NCI-H1092 (cell line): Measurements from ENCODE around the gene ANKRD2.

ENCODE experiments used
- DNase-seq: peaks from one replicate; lab custom pipeline; 2025; lab: John Stamatoyannopoulos, UW

ANKRD2 gene

DNA sequence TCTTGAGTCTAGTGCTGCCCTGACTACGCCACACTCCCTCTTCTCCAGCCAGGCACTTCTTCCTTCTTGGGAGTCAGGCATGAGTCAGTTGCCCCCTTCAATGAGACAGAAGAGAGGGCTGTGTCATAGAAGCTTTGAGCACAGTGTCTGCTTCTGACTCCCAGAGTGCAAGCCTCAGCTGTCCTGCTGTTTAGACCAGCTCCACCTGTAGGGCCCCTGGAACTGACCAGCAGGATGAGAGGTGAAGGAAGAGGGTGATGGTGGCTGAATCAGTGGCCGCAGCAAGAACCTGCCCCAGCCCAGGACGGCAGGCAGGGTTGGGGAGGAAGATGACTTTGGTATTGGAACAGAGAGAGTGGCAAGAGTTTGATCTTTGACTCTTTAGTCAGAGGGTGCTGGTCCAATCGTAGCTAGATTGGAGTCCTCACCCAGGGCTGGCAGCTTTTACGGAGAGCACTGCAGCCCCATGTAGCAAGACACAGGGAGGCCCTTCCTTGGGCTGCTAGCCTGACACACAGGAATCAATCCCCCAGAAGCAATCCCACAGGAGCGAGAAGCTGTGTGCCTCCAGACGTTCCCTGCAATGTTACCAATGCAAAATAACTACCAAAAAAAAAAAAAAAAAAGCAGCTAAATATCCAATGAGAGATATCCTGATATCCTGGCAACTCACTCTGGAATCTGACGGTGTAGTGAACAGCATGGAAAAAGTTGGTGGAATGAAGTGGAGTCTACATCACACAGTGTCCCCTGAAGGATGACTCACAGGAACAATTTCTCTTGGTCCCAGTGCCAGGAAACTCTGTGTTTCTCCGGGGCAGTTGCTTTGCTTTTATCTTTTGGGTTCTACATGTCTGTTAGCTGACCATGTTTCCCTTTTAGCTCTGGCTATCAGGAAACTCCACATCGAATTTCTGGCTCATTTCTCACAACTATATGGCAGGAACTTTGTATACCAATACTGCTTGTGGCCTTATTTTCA lies 23.8 kb downstream of the ANKRD2 start:
- no peak for DNase-seq

GRCh38 chr10:97597778-97598177 lies 25.2 kb downstream of the ANKRD2 start:
- DNase-seq, result no peak

DNA sequence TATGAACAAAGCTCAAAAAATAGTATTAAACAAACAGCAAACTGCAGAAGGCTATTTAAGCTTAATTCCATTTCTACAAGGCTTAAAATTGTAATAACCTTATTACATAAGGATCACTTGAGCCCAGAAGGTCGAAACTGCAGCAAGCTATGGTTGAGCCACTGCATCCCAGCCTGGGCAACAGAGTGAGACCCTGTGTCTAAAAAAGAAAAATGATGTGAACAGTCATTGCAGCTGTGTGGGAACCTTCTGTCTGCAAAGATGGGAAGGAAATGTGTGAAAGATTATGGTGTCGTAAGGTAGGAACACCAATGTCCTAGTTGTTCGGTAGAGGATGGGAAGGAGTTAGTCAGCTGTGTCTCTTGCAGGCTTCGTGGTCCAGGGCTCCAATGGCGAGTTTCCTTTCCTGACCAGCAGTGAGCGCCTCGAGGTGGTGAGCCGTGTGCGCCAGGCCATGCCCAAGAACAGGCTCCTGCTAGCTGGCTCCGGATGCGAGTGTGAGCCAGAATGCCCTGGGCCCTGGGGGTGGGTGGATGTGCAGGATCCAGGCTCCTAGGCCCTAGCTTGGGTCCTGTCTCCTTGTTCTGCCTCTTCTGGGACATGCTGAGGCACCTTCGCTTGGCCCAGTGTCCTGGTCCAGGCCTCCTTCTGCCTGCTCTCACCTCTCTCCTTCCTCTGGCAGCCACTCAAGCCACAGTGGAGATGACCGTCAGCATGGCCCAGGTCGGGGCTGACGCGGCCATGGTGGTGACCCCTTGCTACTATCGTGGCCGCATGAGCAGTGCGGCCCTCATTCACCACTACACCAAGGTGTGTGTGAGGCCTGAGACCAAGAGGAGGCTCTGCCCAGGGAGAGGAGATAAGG lies 26.1 kb downstream of the ANKRD2 start:
- no peak for DNase-seq

DNA sequence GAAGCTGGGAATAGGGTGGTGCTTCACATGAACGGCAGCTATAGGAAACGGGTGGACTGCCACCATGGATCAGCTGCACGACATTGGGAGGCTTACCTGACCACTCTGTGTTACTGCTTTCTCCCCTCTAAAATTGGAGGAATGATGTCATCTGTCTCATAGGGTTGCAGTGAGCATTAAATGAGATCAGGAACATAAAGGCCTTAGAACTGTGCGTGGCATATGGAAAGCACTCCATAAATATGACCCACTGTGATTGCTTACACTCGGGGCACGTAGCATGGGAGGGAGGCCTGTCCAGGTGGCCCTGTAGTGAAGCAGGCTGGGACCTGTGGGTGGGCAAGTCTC lies 26.7 kb downstream of the ANKRD2 start:
- DNase-seq, result no peak

DNA sequence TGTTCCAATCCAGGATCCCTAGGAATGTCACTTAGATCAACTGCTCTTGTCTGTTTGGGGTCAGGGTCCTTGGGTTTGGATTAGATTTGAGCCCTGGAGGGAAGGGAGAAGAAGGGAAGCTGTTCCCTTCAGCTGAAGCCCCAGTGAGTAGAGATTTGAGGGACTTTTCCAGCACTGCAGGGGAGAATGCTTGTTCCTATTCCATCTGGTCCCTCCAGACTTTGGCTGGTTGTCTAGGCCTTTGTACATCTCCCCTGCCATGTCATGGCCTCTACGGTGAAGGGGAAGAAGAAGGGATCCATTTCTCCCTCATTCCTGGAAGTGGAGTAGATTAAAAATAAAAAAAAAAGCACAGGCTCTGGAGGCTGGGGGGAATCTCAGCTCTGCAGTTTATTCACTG lies 28.0 kb downstream of the ANKRD2 start:
- DNase-seq, result no peak

- no peak for DNase-seq
These were observed 29.0 kb downstream of the ANKRD2 start for GRCh38 chr10:97601268-97602215.

- no peak for DNase-seq
These were observed 34.6 kb downstream of the ANKRD2 start for GRCh38 chr10:97607095-97607636.

DNA sequence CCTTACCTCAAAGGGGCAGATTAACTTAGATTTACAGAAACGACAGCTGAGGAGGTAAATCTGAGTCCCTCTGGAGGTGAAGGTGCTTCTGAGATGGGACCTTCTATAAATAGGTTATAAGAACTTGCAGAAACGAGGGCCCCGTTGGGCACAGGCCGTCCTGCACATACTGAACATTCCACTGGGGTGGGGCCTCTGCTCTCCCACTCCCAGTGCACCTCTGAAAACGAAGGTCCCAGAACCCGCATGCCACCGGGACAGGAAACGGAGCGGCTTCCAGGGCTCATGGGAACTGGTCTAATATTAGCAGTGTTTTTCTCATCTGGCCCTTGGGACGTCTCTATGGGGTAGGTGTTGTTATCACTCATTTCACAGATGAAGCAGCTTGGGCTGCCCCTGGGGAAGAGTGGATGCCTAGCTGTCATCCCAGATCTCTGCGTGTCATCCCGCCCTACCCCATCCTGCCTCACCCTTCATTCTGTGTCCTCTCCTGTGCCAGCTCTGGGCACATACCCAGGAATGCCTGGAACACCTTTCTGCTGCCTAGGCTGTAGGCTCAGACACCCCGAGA lies 36.5 kb downstream of the ANKRD2 start:
- no peak for DNase-seq

- no peak for DNase-seq
These were observed 38.9 kb downstream of the ANKRD2 start for GRCh38 chr10:97611473-97611872.

GRCh38 chr10:97612386-97612785 lies 39.8 kb downstream of the ANKRD2 start:
- DNase-seq, result no peak

DNA sequence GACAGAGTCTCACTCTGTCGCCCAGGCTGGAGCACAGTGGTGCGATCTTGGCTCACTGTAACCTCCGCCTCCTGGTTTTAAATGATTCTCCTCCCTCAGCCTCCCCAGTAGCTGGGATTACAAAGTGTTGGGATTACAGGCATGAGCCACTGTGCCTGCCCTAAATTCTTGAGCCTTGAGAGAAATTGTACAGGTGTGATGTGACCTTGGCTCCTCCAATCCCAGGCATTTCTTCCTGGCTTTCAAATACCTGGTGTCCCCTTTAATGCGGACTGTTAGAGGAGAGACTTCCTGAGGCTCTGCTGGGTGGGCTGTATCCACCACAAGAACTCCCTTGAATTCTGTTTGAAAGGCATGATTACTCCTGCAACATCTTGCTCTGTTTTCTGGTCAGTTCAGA lies 45.7 kb downstream of the ANKRD2 start:
- DNase-seq, result no peak

DNA sequence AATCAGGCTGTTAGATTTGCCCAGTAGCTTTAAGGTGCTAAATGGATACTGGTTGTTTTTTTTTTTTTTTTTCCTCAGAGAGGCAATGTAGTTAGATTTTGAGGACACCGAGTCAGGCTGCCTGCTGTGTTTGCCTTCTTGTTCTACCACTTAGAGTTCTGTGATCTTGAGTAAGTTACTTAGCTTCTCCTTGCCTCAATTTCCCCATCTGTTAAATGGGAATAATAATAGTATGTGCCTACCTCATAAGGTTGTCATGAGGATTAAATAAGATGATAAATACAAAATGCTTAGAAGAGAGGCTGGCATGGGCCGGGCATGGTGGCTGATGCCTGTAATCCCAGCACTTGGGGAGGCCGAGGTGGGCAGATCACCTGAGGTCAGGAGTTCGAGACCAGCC lies 46.2 kb downstream of the ANKRD2 start:
- no peak for DNase-seq

GRCh38 chr10:97623277-97623676 lies 50.7 kb downstream of the ANKRD2 start:
- no peak for DNase-seq

- no peak for DNase-seq
These were observed 55.2 kb downstream of the ANKRD2 start for GRCh38 chr10:97627731-97628130.

DNA sequence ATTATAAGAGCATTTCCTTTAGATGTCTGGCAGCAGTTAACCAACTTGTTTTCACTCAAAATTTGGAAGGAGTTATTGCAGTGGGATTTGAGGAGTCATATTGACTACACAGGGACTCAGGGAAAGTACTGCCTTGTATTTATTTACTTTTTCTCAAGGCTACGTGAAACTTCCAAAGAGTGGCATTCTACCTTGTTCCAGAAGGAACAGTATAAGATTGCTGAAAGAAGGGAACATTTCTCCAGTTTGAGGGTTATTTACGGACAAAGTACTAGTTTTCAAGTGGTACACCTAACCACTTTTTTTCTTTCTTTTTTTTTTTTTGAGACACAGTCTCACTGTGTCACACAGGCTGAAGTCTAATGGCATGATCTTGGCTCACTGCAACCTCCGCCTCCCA lies 55.6 kb downstream of the ANKRD2 start:
- no peak for DNase-seq

DNA sequence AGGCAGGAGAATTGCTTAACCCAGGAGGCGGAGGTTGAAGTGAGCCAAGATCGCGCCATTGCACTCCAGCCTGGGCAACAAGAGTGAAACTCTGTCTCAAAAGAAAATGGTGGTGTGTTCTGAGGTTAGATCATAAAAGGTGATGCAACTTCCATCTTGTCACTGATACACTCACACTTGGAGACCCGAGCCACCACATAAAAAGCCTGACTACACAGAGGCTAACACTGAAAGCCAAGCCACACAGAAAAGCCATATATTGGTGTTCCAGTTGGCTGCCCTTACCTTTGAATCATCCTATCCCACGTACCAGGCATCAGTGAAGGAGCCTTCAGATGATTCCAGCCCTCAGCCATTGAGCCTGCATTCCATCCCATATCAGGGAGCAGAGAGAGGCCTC lies 56.7 kb downstream of the ANKRD2 start:
- no peak for DNase-seq

GRCh38 chr10:97631098-97631497 lies 58.5 kb downstream of the ANKRD2 start:
- DNase-seq, result no peak

- DNase-seq, result peak; percentile 90
These were observed 60.6 kb downstream of the ANKRD2 start, which contains the start of gene MORN4 for GRCh38 chr10:97632949-97633884. Gene MORN4 (minus strand): TSS chr10:97633500. CDS start chr10:97619653, 13,847 bp downstream.
